NCI-H510A treated with DMSO at 0.1 percent for 48 hours (cell line): ENCODE measurements around the gene ILK.

Experiments
- DNase-seq: peaks from one replicate; lab custom pipeline; 2025; lab: John Stamatoyannopoulos, UW

The ILK gene

DNA sequence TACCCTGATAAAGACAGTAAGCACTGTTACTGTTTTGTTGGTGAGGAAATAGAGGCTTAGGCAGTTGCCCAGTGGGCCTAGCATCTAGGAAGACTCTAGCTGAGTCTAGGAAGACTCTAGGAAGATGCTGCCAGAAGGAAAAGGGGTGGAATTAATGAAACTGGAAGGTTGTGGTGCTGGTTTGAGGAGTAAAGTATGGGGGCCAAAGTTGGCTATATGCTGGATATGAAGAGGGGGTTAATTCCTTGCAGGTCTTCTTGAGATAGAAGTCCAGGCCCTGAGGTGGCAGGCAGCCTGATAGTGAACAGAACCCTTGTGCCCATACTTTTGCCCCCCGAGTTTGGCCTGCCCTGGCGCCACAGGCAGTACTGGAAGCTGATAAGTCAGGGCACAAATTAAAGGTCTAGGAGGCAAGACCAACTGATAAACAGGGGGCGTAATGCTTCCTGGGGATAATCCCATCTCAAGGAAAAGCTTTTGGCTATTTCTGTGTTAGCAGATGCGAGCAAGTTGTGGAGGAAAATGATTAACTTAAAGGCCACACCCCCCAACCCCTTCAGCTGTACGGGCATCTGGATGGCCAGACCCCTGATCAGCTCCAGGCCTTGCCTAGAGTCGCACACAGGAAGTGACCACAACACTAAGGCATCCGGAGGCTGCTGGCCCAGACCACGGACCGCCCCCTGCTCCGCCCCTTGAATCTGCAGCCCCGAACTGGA, 3.1 kb downstream of the ILK start:
- DNase-seq: peak; percentile 32

DNA sequence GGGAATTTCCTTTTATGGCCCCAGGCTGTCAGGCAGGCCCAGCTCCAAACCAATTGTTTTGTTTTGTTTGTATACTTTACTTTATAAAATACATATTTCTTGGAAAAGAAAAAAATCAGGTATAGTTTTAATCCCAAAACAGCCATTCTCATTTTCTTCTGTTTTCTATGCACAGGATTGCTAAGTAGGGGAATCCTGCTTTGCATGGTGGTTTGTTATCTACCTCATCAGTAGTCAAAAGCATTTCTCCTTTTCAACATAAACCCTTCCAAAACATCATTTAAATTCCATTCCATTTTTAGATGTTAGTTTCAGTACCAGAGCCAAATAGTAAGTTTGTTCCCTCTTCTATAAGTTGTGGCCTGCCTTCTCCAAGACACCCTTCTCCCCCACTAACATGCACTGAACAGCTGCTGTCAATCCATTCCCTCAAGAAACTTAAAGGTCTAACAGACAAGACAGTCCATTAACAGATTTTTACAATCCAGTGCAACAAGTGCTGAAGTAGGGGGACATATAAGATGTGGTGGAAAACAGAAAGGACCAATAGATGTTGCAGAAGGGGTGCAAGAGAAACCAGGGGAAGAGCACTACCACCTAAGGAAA, 3.7 kb downstream of the ILK start:
- DNase-seq: no peak

DNA sequence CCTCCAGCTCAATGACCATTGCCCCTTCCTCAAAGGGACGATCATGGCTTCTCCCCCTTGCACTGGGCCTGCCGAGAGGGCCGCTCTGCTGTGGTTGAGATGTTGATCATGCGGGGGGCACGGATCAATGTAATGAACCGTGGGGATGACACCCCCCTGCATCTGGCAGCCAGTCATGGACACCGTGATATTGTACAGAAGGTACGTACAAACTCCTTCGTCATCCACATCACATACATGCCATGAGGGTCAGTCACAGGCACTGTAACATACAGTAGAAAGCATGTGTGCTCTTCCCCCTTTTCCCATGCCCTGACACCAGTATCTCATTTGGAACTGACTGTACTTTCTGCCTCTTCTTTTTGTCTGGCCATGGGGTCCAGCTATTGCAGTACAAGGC, 4.4 kb downstream of the ILK start:
- no peak for DNase-seq

DNA sequence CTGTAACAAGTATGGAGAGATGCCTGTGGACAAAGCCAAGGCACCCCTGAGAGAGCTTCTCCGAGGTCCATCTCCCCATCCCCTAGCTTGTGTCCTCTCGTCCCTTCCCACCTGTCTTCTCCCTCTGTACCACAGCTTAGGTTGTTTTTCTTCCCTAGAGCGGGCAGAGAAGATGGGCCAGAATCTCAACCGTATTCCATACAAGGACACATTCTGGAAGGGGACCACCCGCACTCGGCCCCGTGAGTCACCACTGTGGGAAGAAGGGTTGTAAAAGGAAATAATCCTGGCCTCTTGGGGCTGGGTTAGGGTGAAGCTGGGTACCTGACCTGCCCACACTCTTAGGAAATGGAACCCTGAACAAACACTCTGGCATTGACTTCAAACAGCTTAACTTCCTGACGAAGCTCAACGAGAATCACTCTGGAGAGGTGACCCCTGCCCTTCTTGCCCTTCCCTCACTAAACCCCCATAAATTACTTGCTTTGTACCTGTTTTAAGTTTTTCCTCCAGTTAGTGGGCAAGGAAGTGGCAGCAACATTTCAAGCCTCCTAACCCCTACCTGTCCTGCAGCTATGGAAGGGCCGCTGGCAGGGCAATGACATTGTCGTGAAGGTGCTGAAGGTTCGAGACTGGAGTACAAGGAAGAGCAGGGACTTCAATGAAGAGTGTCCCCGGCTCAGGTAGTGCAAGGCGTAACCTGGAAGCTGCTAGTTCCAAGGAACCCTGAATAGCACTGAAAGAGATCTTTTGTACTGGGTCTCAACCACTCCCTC, 5.3 kb downstream of the ILK start:
- no peak for DNase-seq

DNA sequence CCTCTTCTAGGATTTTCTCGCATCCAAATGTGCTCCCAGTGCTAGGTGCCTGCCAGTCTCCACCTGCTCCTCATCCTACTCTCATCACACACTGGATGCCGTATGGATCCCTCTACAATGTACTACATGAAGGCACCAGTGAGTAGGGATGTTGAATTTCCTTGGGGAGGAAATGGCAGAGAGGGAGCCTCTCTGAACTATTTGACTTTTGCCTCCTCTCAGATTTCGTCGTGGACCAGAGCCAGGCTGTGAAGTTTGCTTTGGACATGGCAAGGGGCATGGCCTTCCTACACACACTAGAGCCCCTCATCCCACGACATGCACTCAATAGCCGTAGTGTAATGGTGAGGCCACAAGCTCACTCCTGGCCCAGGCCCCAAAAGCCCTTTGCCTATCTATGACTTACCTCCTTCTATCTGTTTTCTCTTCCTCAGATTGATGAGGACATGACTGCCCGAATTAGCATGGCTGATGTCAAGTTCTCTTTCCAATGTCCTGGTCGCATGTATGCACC, 6.0 kb downstream of the ILK start:
- no peak for DNase-seq

DNA sequence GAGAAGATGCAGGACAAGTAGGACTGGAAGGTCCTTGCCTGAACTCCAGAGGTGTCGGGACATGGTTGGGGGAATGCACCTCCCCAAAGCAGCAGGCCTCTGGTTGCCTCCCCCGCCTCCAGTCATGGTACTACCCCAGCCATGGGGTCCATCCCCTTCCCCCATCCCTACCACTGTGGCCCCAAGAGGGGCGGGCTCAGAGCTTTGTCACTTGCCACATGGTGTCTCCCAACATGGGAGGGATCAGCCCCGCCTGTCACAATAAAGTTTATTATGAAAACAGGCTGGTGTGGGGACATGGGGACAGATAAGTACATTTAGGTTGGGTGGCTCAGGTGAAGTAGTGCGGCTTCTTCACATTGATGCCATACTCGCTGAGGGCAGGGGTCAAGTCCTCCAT, 7.0 kb downstream of the ILK start:
- DNase-seq: no peak

DNA sequence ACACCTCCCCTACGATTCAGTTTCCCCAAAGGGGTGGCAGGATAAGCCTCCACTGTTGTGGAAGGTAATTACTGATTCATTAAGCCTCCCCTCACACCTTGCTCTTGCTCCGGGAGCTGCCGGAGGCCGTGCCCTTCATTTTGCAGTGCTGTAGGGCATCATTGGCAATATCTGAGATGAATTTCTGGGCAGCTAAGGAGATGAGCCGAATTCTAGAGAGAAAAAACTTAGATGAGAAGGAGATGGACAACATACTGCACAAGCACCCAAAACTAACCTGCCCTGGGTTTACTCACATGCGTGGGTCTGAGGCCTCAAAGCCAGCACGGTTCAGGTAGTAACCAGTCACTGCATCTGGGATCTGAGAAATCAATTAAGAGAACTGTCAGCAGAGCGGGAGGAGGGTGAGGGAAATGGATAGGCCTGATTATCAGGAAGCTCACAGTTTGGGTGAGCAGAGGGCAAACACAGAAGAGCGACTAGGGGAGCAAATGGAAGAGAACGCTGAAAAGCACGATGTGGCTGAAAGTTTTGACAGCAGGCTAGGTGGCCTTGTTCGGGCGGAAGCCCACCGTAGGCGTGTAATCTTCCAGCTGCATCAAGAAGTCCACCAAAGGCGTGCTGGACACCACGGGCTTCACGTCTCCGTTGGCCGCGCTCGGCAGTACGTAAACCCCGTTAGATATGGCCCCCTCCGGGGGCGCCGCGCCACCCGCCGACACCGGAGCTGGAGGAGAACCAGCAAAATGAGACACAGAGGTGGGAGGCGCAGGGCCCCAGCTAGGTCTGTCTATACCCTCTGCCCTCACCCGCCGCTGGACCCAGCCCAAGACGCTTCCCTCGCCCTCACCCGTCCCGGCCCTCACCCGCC, 7.8 kb downstream of the ILK start:
- no peak for DNase-seq

DNA sequence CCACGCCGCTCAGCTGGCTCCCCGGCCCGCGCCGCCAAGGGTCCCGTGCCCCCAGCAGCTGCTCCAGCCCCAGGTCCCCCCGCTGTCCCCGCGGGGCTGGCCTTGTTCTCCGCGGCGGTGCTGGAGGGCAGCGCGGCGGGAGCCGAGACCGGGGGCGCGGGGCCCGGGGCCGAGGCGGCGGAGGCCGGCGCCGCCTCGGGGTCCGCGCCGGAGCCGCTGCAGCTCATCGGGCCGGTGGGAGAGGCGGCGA, 8.3 kb downstream of the ILK start:
- DNase-seq: no peak

DNA sequence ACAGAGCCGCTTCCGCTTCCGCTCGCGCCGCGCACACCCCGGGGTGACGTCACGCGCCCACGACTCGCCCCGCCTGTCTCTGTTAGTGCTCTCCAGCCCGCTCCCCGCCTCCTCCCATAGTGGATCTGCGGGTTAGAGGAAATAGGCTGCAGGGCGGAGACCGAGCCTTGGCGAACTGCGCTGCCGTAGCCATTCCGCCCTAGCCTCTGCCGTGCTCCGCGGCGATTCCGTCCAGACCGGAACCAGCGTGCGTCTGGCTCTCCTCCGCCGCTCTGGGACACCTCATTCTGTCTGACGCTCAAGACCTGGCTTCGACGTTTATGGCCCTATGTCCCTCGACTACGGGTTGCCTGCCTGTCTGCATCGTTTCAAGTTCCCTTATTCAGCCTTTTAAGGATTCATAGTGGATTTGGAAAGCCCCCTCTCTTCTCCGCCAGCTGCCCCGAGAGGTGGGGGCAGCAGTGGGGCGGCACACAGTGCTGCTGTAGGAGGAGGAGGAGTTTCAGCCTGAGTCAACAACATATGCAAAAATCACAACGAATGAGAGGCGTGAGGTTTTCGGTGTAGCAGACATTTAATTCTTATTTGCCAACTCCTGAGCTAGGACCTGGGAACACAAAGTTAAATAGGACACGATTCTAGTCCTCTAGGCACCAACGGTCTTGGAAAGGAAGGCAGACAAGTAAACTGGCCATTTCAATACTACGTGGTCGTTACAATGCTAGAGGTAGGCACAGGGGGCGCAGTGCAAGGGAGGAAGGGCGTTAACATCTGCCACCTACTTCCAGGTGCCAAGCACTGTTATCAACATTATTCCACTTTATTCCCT, 8.9 kb downstream of the ILK start, which contains the start of gene TAF10:
Gene TAF10, minus strand, starts transcription at position 4 of the 829 bp plus-strand sequence. CDS start 27 bp downstream, outside the sequence.
- peak; percentile 86 for DNase-seq

DNA sequence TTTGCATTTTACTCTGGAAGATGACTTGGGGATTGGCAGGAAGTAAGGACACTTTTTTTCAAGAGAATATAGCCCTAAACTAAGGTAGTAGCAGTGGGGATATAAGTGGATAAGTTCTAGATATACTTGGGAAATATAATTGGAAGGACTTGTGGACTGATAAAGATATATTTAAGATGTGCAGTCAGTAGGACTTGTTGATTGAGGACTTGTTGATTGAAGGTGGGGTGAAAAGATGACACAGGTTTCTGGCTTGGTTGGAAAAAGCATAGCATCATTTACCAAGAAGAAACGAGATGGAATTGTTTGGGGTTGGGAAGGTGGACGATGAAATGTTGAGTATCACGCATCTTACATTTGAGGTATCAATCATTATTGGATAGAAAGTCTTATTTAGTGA, 9.9 kb downstream of the ILK start:
- DNase-seq: no peak

DNA sequence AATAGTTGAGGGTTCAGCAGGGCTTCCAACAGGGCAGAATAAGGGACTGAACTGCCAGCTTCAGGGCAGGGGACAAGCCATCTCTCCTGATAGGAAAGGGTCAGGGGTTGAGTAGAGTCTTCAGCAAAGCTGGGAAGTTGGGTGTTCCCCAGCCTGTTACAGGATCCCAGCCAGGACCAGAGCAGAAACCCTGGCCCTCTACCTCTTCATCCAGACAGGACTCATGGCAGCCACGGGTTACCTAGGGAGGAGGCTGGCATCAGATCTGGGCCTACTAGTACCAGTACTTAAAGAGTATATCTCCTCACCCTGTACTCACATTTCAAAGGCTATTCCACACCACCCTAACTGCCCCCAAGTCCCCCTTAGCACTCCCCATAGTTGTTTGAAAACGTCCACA, 10.9 kb downstream of the ILK start:
- DNase-seq: no peak

DNA sequence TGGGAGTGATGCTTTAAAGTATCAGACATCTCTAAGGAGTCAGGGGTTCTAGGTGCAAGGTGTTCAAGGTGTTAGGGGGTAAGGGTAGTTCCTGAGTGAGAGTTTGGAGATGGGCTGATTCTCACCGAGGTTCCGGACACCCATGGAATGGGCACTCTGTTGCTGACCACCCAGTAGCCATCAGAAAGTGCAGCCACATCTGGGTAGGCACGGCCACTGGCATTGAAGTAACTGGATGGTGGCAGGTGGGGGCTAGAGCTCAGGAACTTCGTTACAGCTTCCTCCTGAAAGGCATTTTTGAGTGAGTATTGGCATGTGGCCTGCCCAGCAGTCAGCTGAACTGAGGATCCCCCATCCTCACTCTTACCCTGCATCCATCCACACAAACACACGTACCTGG, 11.5 kb downstream of the ILK start:
- DNase-seq: no peak

DNA sequence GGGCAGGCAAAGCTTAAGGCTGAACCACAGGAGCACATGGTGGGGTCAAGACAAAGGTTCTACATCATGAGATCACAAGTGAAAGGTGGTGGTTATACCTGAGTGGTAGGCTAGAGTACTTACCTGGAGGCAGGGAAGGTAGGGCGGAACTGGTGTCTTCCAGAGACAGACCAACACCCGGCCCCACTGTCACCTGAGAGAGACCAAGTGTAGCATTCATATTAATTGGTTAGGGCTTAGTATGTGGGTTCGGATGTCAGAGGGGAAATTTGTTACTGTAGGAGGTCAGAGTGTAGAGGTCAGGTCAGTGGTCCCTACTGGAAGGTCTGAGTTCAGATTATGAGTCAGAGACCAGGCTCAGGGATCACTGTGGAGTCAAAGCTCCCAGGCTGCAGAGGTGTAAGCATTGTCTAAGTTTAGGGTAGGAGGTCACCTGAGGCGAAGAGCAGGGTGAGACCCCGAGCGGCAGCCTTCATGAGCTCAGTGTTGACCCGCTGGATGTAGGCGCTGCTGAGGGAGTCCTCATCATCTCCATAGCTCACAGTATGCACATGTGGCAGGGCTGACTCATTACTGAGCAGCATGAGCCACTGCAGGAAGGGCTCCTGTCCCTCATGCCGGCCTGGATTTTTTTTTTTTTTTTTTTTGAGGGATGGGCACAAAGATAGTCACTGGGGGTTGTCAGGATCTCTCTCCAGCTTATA, 12.5 kb downstream of the ILK start:
- no peak for DNase-seq

DNA sequence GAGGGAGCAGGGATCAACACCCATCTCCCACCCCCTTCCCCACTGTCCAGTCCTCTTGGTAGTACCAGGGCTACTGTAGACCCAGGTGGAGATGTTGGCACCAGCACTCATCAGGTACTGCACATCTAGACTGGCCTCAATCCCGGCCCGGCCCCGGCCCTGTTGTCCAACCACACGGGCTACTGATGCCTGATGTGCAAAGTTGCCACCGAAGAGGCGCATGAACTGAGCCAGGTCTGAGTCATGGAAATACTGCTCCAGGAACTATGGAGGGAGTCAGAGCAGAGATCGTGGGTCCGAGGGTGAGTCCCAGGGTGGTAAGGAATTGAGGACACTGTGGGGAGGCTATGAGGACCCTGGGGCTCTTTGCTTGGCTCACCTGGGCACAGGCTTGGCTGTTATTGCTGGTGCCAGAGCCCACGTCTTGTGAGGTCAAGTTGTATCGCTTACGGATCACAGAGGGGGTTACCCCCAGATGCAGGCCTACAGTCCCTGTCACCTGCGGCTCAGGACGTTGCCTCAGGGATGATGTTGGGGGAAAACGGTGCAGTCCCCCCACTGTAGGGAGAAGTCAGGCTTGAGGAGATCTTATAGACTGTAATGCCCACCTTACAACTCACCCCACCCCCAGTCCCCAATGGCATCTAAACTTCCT, 13.1 kb downstream of the ILK start:
- DNase-seq: no peak

DNA sequence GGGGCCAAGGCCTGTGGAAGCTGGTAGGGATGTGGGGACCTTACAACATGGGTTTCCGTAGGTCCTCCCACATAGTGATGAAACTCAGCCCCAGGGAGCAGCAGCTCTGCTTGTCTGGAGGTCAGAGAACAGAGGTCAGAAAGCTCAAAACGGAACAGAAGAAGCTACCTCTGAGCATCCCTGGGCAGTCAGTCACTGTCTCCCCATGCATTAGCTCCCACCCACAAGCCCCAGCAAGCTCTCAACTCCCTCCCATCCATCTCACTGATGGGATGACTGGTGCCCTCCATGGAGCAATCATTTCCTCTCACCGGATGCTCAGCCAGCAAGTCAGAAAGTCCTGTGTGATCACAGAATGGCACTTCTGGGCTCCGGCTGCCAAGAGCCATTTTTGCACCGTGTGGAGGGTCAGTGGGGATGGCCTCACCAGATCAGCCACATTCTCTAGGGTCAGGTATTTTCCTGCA, 13.8 kb downstream of the ILK start:
- DNase-seq: no peak

DNA sequence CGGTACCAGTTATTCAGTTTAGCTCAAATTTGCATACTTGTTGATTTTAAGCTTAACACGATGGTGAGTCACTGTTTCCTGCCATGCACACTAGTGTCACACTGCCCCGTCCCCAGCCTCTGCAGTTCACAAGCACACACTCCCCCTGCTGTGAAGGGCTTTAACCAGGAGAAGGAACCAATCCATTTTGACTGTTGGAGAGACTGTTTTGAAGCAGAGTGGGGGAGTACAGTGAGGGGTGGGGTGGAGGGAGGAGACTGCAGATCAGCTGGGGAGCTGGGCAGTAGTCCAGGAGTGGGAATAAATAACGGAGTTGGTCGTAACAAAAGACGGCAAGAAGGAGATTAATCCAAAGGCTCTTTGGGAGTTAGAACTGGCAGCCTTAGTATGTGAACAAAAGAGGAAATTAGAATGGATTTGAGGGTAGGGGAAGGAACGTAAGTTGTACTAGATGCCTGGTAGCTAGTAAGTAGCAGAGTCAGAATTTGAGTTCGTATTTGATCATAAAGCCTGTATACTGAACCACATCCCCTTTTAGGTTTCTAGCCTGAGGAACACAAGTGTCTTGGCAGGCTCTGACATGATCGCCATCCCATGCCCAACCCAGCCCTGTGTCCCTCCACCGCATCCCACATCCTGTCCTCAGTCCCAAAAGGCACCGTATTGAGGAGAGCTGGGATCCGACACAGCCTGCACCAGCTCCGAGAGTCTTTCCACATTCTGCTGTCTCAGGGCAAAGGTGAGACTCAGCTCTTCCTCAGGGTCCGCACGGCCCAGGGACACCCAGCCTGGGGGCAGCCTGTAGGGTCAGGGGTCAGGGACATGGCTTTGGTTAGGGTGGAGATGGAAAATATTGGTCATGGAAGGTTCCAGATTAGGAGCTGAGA, 14.8 kb downstream of the ILK start:
- DNase-seq: no peak

DNA sequence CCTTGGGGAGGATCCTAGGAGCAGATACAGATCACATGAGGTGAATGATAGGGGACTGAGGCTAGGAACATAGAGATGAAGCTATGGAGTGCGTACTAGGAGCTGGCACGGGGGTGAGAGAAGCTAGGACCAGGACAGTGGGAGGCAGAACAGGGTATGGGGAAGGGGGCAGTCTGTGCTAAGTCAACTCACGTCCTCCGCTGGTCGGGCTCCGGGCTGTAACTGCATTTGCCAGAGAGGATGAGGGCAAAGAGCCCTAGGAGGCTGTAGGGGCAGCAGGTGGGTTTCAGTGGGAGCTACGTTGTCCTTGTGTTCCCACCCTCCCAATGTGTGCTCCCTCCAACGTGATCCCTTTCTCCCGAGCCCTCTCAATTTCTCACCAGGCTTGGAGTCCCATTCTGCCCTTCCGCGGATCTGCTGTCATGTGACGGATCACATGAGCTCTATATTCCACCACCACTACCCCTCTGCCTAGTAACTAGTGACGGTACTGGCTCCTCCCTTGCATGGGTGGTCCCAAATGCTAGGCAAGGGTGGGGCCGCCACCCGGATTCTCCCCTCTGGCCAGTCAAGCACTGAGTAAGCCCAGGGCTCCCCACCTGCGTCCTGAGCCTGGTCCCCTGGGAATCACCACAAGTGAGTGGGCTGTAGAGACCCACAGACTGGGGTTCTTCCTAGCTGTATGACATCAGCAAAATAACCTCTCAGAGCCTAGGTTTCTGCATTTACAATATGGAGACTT, 15.6 kb downstream of the ILK start, which contains the start of gene TPP1:
Gene TPP1, minus strand, starts transcription at position 419 of the 742 bp plus-strand sequence. Its CDS starts 22 bp downstream, at position 397.
- peak; percentile 68 for DNase-seq

DNA sequence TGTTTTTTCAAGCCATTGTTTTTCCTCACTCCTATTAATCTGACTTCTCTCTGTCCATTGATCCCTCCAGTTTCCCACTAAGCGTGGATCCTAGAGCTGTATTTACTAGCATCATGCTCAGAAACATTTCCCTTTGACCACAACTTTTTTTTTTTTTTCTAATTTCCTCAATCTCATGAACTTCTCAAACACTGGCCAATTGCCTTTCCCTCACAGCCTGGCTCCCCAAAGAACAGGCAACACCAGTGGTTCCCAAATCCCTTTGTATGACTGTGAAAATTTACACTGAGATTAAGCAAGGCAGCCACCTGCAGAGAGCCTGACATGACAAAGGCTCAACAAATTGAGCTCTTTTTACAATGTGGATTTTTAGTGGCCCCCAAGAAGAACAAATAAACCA, 17.1 kb downstream of the ILK start:
- DNase-seq: no peak
